IMR-90 (cell line): ENCODE measurements around the gene HGFAC. TPM values are rescaled to one million over a fixed set of nuclear protein-coding genes. Genes with fewer than 3 reads are reported as not detected.
A peak's percentile ranks its signal among the peaks of the same experiment; 100 is the strongest.

ENCODE experiments used
- ATAC-seq: fragments of 200-7000 bp; cut with Tn5 transposase; 2 replicates; pipeline ENCODE4 v1.9.1; 2020; ENCODE audit warnings: low read depth, mild to moderate bottlenecking, moderate library complexity
- BruUV-seq: library from RNA; stranded (reverse); fragments of 400-500 nt; replicated peaks from 2 replicates; lab custom pipeline; 2021; lab: Mats Ljungman, UMichigan
- CTCF ChIA-PET: fragments of 300-600 bp; formaldehyde crosslinking; extraction: SDS; loops from one replicate; lab custom pipeline; 2021; ENCODE audit warnings: antibody characterized with exemption; lab: Yijun Ruan, JAX
- POLR2A ChIA-PET: fragments of 300-600 bp; sonication (Branson Sonifier 250); formaldehyde crosslinking; loops from one replicate; lab custom pipeline; 2022; ENCODE audit warnings: antibody characterized with exemption; ENCODE audit not compliant: unreplicated experiment; lab: Charles Lee
- DNase-seq: peaks from one replicate; pipeline ENCODE4 v3.0.0; 2013
- H2AFZ ChIP-seq: replicated peaks from 2 replicates; pipeline ENCODE3; 2013; ENCODE audit warnings: low read length, mild to moderate bottlenecking; ENCODE audit not compliant: poor library complexity
- H2AK5ac ChIP-seq: 2 replicates; pipeline ENCODE4 v1.6.1; 2013; ENCODE audit warnings: low read depth, low read length, inconsistent platforms
- H2AK9ac ChIP-seq: replicated peaks from 2 replicates; pipeline ENCODE3; 2013; ENCODE audit warnings: mild to moderate bottlenecking, low read depth, low read length, moderate library complexity; ENCODE audit not compliant: poor library complexity
- H2BK120ac ChIP-seq: 2 replicates; pipeline ENCODE4 v1.6.1; 2013; ENCODE audit warnings: low read depth, low read length, inconsistent platforms
- H2BK15ac ChIP-seq: 3 replicates; pipeline ENCODE4 v1.6.1; 2013; ENCODE audit warnings: low read depth, low read length, inconsistent platforms
- H2BK20ac ChIP-seq: 2 replicates; pipeline ENCODE4 v1.6.1; 2013; ENCODE audit warnings: low read depth, mild to moderate bottlenecking, inconsistent platforms, low read length, moderate library complexity
- H2BK5ac ChIP-seq: 2 replicates; pipeline ENCODE4 v1.6.1; 2013; ENCODE audit warnings: mild to moderate bottlenecking, low read depth, low read length, inconsistent platforms; ENCODE audit not compliant: poor library complexity, severe bottlenecking
- H3K14ac ChIP-seq: replicated peaks from 2 replicates; pipeline ENCODE4 v1.6.1; 2013; ENCODE audit warnings: low read depth, low read length, inconsistent platforms
- H3K18ac ChIP-seq: 2 replicates; pipeline ENCODE4 v1.6.1; 2013; ENCODE audit warnings: low read depth, low read length, control low read depth
- H3K23ac ChIP-seq: 2 replicates; pipeline ENCODE4 v1.6.1; 2013; ENCODE audit warnings: low read depth, low read length, inconsistent platforms
- H3K27ac ChIP-seq: 2 replicates; pipeline ENCODE4 v1.5.1; 2013; ENCODE audit warnings: mild to moderate bottlenecking, control low read depth, low read length; ENCODE audit not compliant: insufficient read depth
- H3K27me3 ChIP-seq: 2 replicates; pipeline ENCODE4 v1.6.1; 2013; ENCODE audit warnings: low read length; ENCODE audit not compliant: control insufficient read depth, insufficient read depth
- H3K36me3 ChIP-seq: 2 replicates; pipeline ENCODE4 v1.6.1; 2013; ENCODE audit warnings: low read length, mixed read lengths; ENCODE audit not compliant: control insufficient read depth, insufficient read depth
- H3K4ac ChIP-seq: 2 replicates; pipeline ENCODE4 v1.6.1; 2013; ENCODE audit warnings: low read depth, low read length, inconsistent platforms
- H3K4me1 ChIP-seq: 2 replicates; pipeline ENCODE4 v1.6.1; 2013; ENCODE audit warnings: low read length, mixed read lengths; ENCODE audit not compliant: control insufficient read depth, insufficient read depth
- H3K4me2 ChIP-seq: 2 replicates; pipeline ENCODE4 v1.6.1; 2013; ENCODE audit warnings: low read depth, mild to moderate bottlenecking, control low read depth, low read length, moderate library complexity
- H3K4me3 ChIP-seq: 2 replicates; pipeline ENCODE4 v1.5.1; 2013; ENCODE audit warnings: low read depth, mild to moderate bottlenecking, control low read depth, low read length, moderate library complexity; ENCODE audit not compliant: insufficient read depth
- H3K56ac ChIP-seq: 2 replicates; pipeline ENCODE4 v1.6.1; 2013; ENCODE audit warnings: low read length, inconsistent platforms; ENCODE audit not compliant: insufficient read depth; ENCODE audit errors: extremely low read depth
- H3K79me1 ChIP-seq, 2 experiments: 2 replicates each; pipeline ENCODE4 v1.6.1; 2013; ENCODE audit warnings: low read length in 2 of 2, inconsistent platforms in 1 of 2, low read depth in 1 of 2
- H3K9ac ChIP-seq: 2 replicates; pipeline ENCODE4 v1.6.1; 2013; ENCODE audit warnings: low read depth, low read length, control low read depth
- H3K9me1 ChIP-seq: 2 replicates; pipeline ENCODE4 v1.6.1; 2013; ENCODE audit warnings: low read length, inconsistent platforms; ENCODE audit not compliant: insufficient read depth
- H3K9me3 ChIP-seq: 2 replicates; pipeline ENCODE4 v1.6.1; 2013; ENCODE audit warnings: low read length; ENCODE audit not compliant: control insufficient read depth, insufficient read depth
- H4K20me1 ChIP-seq: 2 replicates; pipeline ENCODE4 v1.6.1; 2013; ENCODE audit warnings: low read length, inconsistent platforms; ENCODE audit not compliant: insufficient read depth
- H4K5ac ChIP-seq: 2 replicates; pipeline ENCODE4 v1.6.1; 2013; ENCODE audit warnings: mild to moderate bottlenecking, low read depth, low read length, control low read depth
- H4K8ac ChIP-seq, 2 experiments: 2 replicates each; pipeline ENCODE4 v1.6.1; 2013; ENCODE audit warnings: low read depth in 2 of 2, low read length in 2 of 2, control low read depth in 1 of 2, inconsistent platforms in 1 of 2
- H4K91ac ChIP-seq: 2 replicates; pipeline ENCODE4 v1.6.1; 2013; ENCODE audit warnings: low read depth, low read length, inconsistent platforms; ENCODE audit not compliant: insufficient read depth
- CEBPB ChIP-seq: IDR thresholded peaks from 2 replicates; pipeline ENCODE4 v1.6.1; 2012; ENCODE audit warnings: low read depth, low read length, improper control_type of control experiment
- ELK1 ChIP-seq: fragments of 150-350 bp; IDR thresholded peaks from 2 replicates; pipeline ENCODE4 v1.6.1; 2016; ENCODE audit warnings: low read depth, mild to moderate bottlenecking, low read length, moderate library complexity, borderline replicate concordance
- RAD21 ChIP-seq: IDR thresholded peaks from 2 replicates; pipeline ENCODE4 v1.6.1; 2012; ENCODE audit warnings: low read length, improper control_type of control experiment
- SMC3 ChIP-seq: fragments of 150-350 bp; IDR thresholded peaks from 2 replicates; pipeline ENCODE4 v1.6.1; 2016; ENCODE audit warnings: low read depth, mild to moderate bottlenecking, antibody characterized with exemption, low read length, moderate library complexity
- WGBS, 2 experiments: methylation state at CpG; one replicate each; pipeline versions ENCODE4 v1.1.5 to v1.1.7; 2013; ENCODE audit warnings: missing lambda C conversion rate in 2 of 2; ENCODE audit not compliant: insufficient read length in 1 of 2; ENCODE audit errors: extremely low coverage in 2 of 2; 5-methylcytosine and 5-hydroxymethylcytosine counted together
- dilution Hi-C: fragments of 300-500 bp; cut with HindIII; formaldehyde crosslinking; loops from one replicate; pipeline ENCODE4 v1.14.3; 2018; ENCODE audit warnings: low sequenced_read_pairs; ENCODE audit not compliant: unreplicated experiment
- in situ Hi-C: fragments of 300-500 bp; cut with MboI; formaldehyde crosslinking; loops from 3 replicates; pipeline ENCODE4 v1.14.3; 2019; ENCODE audit warnings: low sequenced_read_pairs, inconsistent platforms, mixed read lengths
- intact Hi-C: fragments of 100-400 bp; cut with micrococcal nuclease; formaldehyde crosslinking; loops from 2 replicates; pipeline ENCODE4 v1.10.0; 2022
- polyA plus RNA-seq, 3 experiments: library from polyadenylated mRNA; depleted of rRNA; stranded (reverse); fragments of >200 nt; gene quantifications; 2 replicates each; pipeline ENCODE4 v1.2.3, GENCODE V29; 2012; ENCODE audit warnings: low replicate concordance in 1 of 3
- total RNA-seq: library from RNA; depleted of rRNA; stranded (reverse); fragments of >200 nt; gene quantifications from 2 replicates; pipeline ENCODE4 v1.2.3, GENCODE V29; 2012
- TF ChIP-seq, protein P1 (sequence below): conservative IDR thresholded peaks from 2 replicates; pipeline ENCODE4 v1.5.1; 2012; ENCODE audit warnings: mild to moderate bottlenecking, low read depth, low read length, improper control_type of control experiment

HGFAC gene
- total and polyA plus RNA-seq, 2 of the 4 experiments (the other 2 are of a cell fraction) = 0.05 TPM; not detected in 1

GRCh38 chr4:3442959-3443749 lies 1.4 kb downstream of the HGFAC start:
- WGBS, 2 experiments = 27% methylated on average over 16 of the region's 36 CpGs; no CpG with 5 or more reads in 1 of the 2 experiments
- Histone ChIP-seq H2AK5ac (peak overlapping the region; percentile 64; the same call in 1 of the 2 replicates), H4K8ac (no peak overlapping the region), H2BK20ac (no peak overlapping the region), H2BK120ac (0 out of 2 replicates have a peak overlapping the region, but pooled peaks have one; percentile 4), H3K9ac (no peak overlapping the region), H2AFZ (peak overlapping the region; percentile 16), H3K4me3 (no peak overlapping the region), H4K91ac (no peak overlapping the region), H3K79me1 (no peaks in the 10 kb centered on the region), H3K27me3 (no peaks in the 10 kb centered on the region), H3K4me1 (no peaks in the 10 kb centered on the region), H3K56ac (no peak overlapping the region), H3K36me3 (no peaks in the 10 kb centered on the region), H3K9me1 (no peaks in the 10 kb centered on the region), H2AK9ac (peak overlapping the region; percentile 55), H2BK15ac (no peak overlapping the region), H3K4me2 (no peak overlapping the region), H3K14ac (no peak overlapping the region), H3K18ac (no peak overlapping the region), H3K4ac (no peak overlapping the region), H3K23ac (no peak overlapping the region), H4K20me1 (0 out of 2 replicates have a peak, but pooled peaks cover 5% of the 10 kb centered on the region), H2BK5ac (no peak overlapping the region), H3K9me3 (no peaks in the 10 kb centered on the region), H3K27ac (no peak overlapping the region), H4K5ac (no peak overlapping the region)
- DNase-seq (no peak), ATAC-seq (peak; percentile 86)
- dilution Hi-C loops = no loop called here
- in situ Hi-C loops = loop anchor here (5.0 kb wide), 1 partner anchor 96 kb away; no protein-coding TSS in a partner anchor
- BruUV-seq = no TSS peak
- TF ChIP-seq SMC3 (peak; percentile 95), CEBPB (no peak), ELK1 (no peak), RAD21 (peak; percentile 95)
- TF ChIP-seq, protein P1, sequence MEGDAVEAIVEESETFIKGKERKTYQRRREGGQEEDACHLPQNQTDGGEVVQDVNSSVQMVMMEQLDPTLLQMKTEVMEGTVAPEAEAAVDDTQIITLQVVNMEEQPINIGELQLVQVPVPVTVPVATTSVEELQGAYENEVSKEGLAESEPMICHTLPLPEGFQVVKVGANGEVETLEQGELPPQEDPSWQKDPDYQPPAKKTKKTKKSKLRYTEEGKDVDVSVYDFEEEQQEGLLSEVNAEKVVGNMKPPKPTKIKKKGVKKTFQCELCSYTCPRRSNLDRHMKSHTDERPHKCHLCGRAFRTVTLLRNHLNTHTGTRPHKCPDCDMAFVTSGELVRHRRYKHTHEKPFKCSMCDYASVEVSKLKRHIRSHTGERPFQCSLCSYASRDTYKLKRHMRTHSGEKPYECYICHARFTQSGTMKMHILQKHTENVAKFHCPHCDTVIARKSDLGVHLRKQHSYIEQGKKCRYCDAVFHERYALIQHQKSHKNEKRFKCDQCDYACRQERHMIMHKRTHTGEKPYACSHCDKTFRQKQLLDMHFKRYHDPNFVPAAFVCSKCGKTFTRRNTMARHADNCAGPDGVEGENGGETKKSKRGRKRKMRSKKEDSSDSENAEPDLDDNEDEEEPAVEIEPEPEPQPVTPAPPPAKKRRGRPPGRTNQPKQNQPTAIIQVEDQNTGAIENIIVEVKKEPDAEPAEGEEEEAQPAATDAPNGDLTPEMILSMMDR = peak; percentile 82
- ChIA-PET POLR2A (no interaction called here), CTCF (no interaction called here)
- intact Hi-C loops = loop anchor here (1.0 to 5.0 kb wide), 2 partner anchors 97 to 336 kb away; no protein-coding TSS in a partner anchor
